ENCODE data around the gene WWOX.
"Not testable (repeated sequence)": the region's sequence is repeated elsewhere in the genome, so short reads cannot be mapped to it uniquely, and the experiment has no call there.

The WWOX gene

DNA sequence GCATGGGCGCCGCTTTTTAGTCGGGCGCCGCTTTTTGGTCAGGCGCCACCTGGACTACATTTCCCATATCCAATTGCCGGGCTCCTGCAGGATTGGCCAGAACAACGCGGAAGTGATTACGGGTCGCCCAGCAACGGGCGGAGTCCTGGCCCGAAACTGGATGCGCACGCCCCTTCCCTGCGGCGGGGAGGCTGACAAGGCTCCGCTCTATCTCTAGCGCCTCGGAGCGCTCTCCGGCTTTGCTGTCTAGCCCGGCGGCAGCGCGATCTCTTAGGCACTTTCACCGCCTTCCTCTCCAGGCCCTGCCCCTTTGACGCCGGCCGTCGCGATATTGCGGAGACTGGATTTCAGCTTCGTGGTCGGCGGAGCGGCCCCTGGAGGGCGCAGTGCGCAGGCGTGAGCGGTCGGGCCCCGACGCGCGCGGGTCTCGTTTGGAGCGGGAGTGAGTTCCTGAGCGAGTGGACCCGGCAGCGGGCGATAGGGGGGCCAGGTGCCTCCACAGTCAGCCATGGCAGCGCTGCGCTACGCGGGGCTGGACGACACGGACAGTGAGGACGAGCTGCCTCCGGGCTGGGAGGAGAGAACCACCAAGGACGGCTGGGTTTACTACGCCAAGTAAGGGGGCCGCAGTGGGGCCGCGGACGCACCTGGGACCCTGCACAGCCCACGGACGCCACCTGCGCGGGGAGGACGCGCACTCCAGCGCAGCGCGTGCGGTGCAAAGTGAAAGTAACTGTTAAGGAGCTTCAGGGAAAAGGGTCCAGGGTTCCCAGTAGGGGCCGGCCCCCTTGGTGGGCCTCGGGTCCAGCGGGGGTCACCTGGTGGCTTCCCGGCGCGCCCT lies at the start of gene WWOX:
WWOX (plus strand) TSS at position 384 of the 841 bp plus-strand sequence.
- peak; percentile 88 for DNase-seq

DNA sequence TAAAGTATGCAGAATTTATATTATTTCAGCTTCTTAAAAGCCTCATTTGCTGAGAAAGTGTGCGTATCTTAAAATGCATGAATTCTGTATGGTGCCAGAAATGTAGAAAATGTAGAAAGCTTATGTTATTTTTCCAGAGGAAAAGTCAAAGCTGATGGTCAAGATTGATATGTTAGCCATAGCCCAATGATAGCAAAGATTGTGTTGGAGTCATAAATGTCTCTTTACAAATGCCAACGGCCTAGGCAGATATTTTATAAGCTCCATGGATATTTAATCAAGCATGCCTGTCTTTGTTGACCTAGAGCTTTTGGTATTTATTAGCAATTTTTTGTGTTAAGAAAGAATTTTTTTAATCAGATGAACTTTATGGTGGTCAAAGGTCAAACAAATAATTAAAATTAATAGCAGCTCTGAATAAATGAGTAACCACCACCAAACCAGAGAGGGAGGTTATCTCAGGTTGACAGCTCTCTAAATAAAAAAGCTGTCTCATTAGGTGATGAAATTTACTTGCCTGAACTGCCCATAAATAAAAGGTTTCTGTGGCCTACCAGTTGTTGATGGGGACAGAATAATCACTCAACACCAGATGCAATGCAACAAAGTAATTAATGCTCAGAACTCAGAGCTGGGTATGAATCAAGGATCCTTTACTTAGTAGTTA lies 48.6 kb upstream of the WWOX start:
- DNase-seq, result no peak

DNA sequence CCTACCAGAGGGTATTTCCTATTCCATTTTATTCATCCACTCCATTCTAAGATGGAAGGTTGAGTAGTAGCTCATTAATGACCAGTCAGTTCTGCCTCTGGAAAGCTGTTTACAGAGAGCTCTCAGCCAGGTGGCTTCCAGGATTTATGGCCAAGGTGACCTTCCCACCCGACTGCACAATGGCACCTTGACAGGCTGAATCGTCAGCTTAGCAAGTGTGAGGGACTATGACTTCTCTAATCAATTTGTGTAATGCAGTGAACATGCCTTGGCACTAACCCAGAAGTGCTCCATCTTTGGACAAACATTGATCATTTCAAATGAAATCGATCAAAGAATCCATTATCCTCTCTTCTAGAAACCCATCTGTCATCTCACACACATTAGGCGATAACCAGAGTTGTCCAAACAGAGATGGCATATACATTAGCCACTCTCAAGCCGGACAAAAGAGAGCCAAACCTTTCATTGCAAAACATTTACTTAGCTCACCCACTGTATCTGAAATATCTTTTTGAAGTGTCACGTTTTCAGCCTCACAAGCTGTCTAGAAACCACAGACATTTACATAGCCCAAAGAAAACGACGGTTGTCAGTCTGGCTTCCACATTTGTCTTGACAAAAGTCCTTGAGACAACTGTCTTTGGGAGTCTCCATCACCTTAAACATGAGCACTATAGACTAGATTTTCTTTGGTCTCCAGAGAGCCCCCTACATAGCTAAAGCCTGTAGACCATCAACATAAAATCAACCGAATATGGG lies 41.5 kb upstream of the WWOX start:
- DNase-seq, result peak; percentile 80

GRCh38 chr16:78059806-78060205 lies 39.6 kb upstream of the WWOX start:
- not testable (repeated sequence) for DNase-seq

GRCh38 chr16:78060295-78060694 lies 39.2 kb upstream of the WWOX start:
- DNase-seq, result no peak

GRCh38 chr16:78060809-78061208 lies 38.6 kb upstream of the WWOX start:
- DNase-seq, result no peak

- no peak for DNase-seq
These were observed 34.1 kb upstream of the WWOX start for GRCh38 chr16:78065319-78065718.

GRCh38 chr16:78069913-78070312 lies 29.5 kb upstream of the WWOX start:
- no peak for DNase-seq

- DNase-seq, result no peak
These were observed 27.2 kb upstream of the WWOX start for GRCh38 chr16:78072275-78072674.

- DNase-seq, result no peak
These were observed 23.7 kb upstream of the WWOX start for GRCh38 chr16:78075800-78076199.

DNA sequence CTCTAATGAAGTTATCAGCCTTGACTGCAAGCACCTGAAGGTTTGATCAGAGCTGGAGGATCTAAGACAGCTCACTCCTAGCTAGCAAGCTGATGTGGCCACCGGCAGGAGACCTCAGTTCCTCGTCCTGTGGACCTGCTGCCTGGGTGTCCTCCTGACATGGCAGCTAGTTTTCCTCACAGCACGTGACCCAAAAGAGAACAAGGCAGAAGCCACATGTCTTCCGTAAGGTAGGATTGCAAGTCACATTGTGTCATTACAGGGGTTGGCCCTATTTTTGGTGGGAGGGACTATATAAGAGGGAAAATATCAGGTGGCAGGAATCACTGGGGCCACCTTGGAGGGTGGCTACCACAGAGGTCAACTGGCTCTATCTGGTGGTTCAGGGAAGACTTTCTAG lies 18.1 kb upstream of the WWOX start:
- DNase-seq, result no peak

DNA sequence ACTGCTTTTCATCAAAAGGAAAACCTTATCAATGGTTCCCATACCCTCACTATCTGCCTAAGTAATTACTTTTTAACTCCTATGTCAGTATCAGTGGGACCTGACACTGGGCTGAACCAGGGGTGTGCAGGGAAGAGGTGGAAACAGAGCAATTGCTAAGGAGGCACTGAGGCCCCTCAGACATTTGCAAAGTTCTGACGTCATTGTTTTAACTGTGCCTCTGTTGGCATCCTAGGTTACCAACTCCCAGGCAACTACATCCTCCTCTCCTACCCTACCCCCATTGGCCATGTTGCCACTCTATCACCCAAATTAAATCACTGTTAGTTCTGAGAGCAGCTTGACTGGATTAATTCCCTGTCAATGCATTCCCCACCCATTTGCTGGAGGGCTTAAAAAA lies 8.0 kb upstream of the WWOX start:
- no peak for DNase-seq

DNA sequence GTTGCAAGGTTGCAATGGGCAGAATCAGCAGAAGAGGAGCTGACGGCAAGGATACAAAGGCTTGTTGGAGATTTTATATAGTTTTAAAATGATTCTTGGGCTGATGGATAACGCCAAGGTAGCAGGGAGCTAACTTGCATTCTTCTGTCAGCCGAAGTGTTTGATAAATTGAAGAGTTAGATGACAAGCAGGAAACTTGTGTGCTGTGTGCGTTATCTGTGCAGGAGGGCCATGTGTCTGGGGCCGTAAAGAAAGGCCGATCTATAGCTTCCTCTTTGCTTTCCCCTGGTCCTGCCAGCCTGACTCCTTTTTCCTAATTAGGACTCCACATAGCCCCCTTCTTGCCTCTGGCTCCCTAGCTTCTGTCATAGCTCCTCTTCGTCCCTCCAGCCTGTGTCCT lies 6.7 kb upstream of the WWOX start:
- DNase-seq, result no peak

GRCh38 chr16:78094166-78094565 lies 5.3 kb upstream of the WWOX start:
- DNase-seq, result no peak

DNA sequence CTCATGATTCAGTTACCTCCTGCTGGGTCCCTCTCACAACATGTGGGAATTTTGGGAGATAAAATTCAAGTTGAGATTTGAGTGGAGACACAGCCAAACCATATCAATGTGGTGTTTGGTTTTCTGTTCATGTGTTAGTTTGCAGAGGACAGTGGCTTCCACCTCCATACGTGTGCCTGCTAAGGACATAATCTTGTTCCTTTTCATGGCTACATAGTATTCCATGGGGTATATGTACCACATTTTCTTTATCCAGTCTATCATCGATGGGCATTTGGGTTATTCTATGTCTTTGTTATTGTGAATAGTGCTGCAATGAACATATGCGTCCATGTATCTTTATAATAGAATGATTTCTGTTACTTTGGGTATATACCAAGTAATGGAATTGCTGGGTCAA lies 4.5 kb upstream of the WWOX start:
- DNase-seq, result no peak

GRCh38 chr16:78096386-78096785 lies 3.1 kb upstream of the WWOX start:
- DNase-seq, result no peak

DNA sequence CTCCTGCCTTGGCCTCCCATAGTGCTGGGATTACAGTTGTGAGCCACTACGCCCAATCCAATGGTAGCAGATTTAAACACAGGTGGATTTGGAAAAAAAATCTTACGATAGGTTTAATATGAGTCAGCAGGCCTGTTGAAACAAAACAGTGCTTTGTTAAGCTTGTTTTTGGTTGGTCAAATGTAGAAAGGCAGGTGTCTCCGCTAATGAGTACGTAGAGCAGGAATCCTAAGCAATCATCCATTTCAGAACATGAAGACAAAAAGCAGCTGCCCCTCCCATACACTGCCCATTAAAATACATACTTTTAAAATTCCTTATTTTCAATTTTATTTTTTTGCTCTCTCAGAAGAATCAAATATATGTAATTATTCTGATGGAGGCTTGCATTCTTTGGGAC lies 1.9 kb upstream of the WWOX start:
- DNase-seq, result no peak

GRCh38 chr16:78098087-78098486 lies 1.4 kb upstream of the WWOX start:
- DNase-seq, result no peak

GRCh38 chr16:78098595-78099270 lies 721 bp upstream of the WWOX start:
- DNase-seq, result no peak

- no peak for DNase-seq
These were observed 636 bp downstream of the WWOX start for GRCh38 chr16:78100112-78100467.

- DNase-seq, result no peak
These were observed 2.7 kb downstream of the WWOX start for GRCh38 chr16:78102122-78102660.

- no peak for DNase-seq
These were observed 3.4 kb downstream of the WWOX start for GRCh38 chr16:78102865-78103264.

DNA sequence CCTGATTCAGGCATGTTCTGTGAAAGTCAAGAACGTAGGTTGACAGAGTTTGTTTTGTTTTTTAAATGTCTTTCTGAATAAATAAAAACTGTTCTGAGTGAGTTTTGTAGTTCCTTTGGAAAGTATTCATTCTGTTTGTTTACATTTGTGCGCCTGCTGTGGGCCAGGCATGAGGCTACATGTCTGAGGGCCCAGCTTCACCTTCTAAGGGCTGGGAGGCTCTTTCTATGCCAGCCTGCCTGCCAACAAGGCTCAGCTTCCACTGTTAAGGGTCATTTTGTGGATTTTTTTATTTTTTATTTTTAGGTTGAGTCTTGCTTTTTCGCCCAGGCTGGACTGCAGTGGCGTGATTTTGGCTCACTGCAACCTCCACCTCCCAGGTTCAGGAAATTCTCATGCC lies 6.1 kb downstream of the WWOX start:
- DNase-seq, result no peak
